Measurements from ENCODE around the gene PHLDB1.

DNA sequence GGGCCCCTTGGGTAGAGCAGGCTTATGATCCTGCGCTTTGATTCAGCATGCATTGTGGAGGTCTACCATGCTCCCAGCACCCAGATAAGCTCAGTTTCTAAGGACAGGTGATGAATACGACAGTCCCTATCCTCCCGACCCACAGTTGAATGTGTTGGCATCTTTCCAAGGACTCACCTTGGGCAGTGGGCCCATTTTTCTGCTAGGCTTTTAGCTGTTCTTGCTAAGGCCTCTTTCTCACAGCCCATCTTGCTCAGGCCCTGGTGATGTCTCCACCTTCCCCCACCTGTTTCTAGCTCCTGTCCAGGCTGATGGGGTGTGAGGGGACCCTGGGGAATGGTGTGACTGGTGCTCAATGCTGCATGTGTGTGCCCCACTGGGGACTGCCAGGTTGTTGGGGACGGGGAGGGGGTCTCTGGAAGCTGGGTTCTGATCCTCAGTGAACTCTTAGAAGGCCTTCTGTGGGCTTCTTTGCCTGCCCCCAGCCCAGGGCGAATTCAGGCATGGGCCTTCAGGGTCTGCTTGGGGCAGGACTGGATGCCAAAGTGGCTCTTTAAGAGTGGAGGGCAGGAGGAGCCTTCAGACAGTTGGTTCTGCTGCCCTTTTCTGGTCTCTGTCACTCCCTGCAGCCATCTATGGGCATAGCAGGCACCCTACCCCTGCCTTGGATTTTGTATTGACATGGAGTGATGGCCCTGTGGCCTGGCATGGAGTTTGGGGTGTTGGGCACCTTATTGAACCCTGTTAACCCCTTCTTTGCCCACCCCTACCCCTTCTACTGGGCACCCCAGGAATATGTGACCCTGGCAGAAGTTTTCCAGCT, 33.1 kb downstream of the PHLDB1 start:
- TF ChIP-seq, protein P1, sequence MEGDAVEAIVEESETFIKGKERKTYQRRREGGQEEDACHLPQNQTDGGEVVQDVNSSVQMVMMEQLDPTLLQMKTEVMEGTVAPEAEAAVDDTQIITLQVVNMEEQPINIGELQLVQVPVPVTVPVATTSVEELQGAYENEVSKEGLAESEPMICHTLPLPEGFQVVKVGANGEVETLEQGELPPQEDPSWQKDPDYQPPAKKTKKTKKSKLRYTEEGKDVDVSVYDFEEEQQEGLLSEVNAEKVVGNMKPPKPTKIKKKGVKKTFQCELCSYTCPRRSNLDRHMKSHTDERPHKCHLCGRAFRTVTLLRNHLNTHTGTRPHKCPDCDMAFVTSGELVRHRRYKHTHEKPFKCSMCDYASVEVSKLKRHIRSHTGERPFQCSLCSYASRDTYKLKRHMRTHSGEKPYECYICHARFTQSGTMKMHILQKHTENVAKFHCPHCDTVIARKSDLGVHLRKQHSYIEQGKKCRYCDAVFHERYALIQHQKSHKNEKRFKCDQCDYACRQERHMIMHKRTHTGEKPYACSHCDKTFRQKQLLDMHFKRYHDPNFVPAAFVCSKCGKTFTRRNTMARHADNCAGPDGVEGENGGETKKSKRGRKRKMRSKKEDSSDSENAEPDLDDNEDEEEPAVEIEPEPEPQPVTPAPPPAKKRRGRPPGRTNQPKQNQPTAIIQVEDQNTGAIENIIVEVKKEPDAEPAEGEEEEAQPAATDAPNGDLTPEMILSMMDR (conservative IDR thresholded peaks at IDR 0.05) = peak; percentile 64
- TF ChIP-seq EZH2 (IDR thresholded peaks at IDR 0.05; ENCODE audit: low read depth) = no peak

All from PC-9 (cell line).